HG03565 (cell line): ENCODE data around the gene SYNJ2BP.
"Not testable (repeated sequence)": the region's sequence is repeated elsewhere in the genome, so short reads cannot be mapped to it uniquely, and the experiment has no call there.

Experiments used
- ATAC-seq: cut with Tn5 transposase; IDR thresholded peaks from one replicate; pipeline ENCODE4 v1.9.1; 2021; ENCODE audit warnings: mild to moderate bottlenecking, moderate library complexity; ENCODE audit not compliant: unreplicated experiment

The SYNJ2BP gene

DNA sequence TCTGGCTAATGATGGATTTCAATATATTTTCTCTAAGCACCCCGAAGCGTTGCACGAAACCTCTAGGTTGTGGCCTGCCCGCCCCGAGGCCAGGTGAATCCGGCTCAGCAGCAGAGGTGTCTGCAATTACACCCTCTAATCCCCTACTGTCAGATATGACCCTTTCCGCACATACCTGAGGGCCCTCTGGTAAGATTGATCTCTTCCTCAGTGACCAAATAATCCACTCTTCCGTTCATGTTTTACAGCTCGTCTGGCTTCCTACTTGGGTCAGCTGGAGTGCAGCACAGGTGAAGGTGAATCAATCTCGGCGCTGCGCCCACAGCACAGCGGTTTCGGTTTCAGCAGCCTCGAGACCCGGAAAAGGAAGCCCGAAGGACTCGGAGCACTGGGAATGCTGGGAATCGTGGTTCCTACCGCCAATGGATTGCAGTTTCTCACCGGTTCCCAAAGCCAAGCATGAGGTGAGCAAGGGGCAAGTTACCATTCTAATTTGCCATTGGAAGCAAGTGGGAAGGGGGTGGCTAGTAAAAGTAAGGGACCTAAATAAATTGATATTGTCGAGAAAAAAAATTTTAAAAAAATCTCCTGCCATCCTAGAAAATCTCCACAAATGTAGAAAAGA lies at the start of gene SYNJ2BP:
SYNJ2BP (minus strand) TSS at position 366 of the 625 bp plus-strand sequence; CDS start at position 239, 127 bp downstream.
- no peak for ATAC-seq

DNA sequence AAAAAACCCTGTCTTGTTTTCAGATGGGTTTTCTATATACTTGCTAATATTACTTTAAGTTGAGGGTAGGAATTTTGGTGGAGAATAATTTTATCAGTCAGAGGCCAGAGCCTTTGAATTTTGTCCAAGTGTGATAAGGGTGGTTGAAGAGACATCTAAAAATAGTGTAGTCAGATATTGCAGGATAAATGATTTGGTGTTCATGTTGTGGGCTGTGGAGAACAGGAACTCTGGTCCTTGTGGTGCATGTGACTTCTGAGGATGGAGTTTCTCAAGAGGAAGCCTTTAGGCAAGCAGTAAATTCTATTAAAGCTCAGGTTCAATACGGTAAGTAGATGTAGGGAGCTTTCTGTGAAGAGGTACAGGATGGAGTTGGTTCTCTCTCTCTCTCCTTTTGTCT lies 37.8 kb upstream of the SYNJ2BP start:
- ATAC-seq = no peak

- ATAC-seq = no peak
These were observed 35.0 kb upstream of the SYNJ2BP start, which contains the start of gene ADAM21 for GRCh38 chr14:70451874-70452273. Gene ADAM21 (plus strand): TSS chr14:70452174. CDS start chr14:70457500, 5,326 bp downstream.

- no peak for ATAC-seq
These were observed 31.9 kb upstream of the SYNJ2BP start for GRCh38 chr14:70448633-70449340.

DNA sequence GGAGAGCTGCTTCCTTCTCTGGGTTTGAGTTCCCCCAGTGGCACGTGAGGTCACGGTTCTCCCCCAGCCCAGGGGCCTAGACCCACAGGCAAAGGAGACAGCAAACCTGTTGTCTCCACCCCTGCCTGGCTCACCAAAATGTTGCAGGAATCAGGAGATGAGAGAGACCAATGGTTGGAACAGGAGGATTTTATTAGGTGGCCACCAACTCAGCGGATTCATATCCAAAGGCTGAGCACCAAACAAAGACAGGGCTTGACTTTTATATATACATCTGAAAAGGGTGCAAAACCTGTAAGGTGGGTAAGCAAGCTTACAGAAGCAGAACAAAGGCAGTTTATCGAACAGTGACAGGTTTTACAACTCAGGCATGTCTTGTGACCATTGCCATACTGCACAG lies 25.9 kb upstream of the SYNJ2BP start:
- ATAC-seq = no peak

- ATAC-seq = no peak
These were observed 24.8 kb upstream of the SYNJ2BP start for GRCh38 chr14:70441641-70442040.

GRCh38 chr14:70436867-70437266 lies 20.0 kb upstream of the SYNJ2BP start:
- no peak for ATAC-seq

GRCh38 chr14:70426555-70426954 lies 9.7 kb upstream of the SYNJ2BP start:
- ATAC-seq = not testable (repeated sequence)

- no peak for ATAC-seq
These were observed 8.5 kb upstream of the SYNJ2BP start for GRCh38 chr14:70425354-70425753.

- ATAC-seq = no peak
These were observed 5.6 kb upstream of the SYNJ2BP start for GRCh38 chr14:70422538-70422937.

DNA sequence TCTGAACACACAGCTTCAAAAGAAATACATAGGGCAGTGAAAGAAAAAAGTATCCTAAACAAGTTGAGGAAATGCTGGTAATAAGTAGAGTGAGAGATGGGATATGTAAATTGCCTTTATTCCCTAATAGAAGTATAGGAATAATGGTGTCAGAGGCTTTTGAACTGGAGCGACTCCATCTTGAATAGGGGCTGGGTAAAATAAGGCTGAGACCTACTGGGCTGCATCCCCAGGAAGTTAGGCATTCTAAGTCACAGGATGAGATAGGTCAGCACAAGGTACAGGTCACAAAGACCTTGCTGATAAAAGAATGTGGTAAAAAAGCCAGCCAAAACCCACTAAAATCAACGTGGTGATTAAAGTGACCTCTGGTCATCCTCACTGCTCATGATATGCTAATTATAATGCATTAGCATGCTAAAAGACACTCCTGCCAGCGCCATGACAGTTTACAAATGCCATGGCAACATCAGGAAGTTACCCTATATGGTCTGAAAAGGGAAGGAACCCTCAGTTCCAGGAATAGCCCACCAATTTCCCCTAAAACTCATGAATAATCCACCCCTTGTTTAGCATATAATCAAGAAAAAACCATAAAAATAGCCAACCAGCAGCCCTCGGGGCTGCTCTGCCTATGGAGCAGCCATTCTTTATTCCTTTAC lies 2.5 kb upstream of the SYNJ2BP start:
- ATAC-seq = not testable (repeated sequence)

DNA sequence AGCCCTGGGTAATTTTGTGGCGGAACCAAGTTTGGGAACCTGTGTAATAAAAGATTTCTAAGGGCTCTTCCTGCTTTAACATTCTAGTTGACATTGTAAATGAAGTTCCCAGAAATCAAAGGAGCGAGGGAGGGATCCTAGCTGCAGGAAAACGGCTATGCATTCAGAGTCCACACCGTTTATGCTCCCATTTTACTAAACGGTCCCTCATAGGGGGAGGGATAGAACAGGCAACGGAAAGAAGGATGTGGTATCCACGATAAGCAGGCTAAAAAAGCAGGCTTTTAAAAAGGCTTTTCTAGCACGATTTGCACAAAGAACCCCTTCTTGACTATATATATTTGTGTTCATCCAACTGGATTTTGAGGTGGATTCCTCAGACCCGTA lies 559 bp downstream of the SYNJ2BP start:
- ATAC-seq = no peak

GRCh38 chr14:70415788-70416187 lies 1.1 kb downstream of the SYNJ2BP start:
- no peak for ATAC-seq

- ATAC-seq = no peak
These were observed 9.3 kb downstream of the SYNJ2BP start for GRCh38 chr14:70407621-70408020.

GRCh38 chr14:70406216-70406615 lies 10.7 kb downstream of the SYNJ2BP start:
- not testable (repeated sequence) for ATAC-seq

DNA sequence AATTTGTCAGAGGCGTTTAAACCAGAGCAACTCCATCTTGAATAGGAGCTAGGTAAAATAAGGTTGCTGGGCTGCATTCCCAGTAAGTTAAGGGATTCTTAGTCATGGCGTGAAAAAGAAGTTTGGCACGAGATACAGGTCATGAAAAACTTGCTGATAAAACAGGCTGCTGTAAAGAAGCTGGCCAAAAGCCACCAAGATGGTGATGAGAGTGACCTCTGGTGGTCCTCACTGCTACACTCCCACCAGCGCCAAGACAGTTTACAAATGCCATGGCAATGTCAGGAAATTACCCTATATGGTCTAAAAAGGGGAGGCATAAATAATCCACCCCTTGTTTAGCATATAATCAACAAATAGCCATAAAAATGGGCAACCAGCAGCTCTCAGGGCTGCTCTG lies 13.6 kb downstream of the SYNJ2BP start:
- not testable (repeated sequence) for ATAC-seq

DNA sequence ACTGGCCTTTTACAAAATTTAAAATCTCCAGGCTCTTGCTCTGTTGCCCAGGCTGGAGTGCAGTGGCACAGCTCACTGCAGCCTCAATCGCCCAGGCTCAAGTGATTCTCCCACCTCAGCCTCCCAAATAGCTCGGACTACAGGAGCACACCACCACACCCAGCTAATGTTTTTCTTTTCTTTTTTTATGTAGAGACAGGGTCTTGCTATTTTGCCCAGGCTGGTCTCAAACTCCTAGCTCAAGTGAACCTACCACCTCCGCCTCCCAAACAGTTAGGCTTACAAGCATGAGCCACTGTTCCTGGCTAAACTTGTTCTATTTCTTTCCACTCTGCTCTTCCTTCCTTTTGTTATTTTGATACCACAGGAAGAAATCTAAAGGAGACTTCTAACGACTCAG lies 15.2 kb downstream of the SYNJ2BP start:
- no peak for ATAC-seq

DNA sequence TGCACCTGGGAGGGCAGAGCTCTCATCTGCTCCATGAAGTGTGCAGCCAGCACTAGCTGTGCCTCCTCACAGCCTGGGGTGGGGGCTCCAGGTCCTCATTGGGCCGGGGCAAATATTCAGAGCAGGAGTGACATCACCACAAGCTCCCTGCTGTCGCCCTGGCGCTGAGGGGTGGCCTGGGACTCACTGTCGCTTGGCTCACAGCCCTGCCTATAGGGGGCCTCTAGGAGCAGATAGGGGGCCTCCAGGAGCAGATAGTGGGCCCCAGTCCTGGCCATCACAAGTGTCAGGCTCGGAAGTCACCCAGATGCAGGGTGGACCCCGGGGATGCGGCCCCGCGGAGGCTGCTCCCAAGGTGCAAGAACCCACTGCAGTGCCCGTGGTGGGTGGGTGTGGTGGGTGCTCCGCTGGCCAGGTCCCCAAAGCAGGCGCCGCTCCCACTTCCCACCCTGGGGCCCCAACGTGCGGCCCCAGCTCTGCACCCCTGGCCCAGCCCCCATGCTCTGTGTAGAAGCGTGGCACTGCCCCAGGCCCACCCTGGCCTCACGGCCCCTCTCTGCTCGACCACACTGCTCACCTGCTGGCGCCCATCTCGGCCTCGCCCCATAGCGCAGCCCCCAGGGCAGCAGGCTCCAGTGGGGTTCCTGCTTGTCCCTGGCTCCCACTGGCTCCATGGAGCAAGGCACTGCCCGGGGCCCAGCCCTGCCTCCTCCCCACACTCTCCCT lies 18.0 kb downstream of the SYNJ2BP start:
- ATAC-seq = no peak

DNA sequence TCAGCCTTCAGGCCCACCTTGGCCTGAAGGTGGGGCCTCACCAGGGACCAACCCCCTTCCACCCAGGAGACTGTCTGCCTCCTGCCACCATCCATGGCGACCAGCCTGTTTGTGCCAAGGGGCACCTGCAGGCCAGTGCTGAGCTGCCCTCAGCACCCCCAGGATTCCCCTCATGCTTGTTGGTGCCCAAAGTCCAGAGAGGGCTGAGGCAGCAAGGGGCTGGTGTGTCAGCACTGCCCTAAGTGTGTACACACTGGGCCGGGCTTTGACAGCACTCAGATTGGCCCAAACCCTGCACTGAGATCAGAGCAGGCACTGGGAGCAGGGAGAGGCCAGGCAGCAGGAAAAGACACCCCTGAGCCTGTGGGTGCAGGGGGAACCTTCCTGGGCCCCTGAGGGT lies 18.6 kb downstream of the SYNJ2BP start:
- no peak for ATAC-seq

- ATAC-seq = no peak
These were observed 19.1 kb downstream of the SYNJ2BP start for GRCh38 chr14:70397746-70398145.

DNA sequence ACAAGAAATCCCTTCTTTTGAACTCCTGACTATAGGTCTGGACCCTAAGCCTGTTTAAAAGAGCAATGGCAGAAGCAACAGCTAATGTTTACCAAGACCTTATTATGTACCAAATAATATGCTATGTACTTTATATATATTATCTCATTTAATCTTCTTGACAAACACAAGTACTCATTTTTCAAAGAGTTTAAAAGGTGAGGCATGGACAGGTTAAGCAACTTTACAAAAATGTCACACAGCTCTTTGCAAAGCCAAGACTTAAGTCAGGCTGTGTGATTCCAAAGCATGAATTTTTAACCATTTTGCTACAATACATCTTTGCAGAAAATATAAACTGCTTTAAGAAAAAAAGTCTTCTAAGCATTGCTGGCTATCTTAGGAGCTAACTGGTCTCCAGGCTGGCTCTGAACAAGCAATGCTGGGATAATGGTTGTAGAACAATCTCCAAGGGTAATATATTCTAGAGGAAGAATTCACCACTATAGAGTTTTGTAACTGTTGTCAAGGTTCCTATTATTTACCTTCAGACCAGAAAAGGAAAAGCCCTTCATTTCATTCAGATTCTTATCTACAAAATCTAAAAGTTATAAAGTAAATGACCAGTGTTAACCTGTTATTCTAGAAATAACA lies 22.1 kb downstream of the SYNJ2BP start:
- no peak for ATAC-seq
